Activated naive CD4-positive, alpha-beta T cell treated with anti-CD3 and anti-CD28 coated beads, Interleukin-2, amount 50 U/mL, for 24 hours (primary cell): ENCODE data around the gene NECTIN4.
A peak's percentile ranks its signal among the peaks of the same experiment; 100 is the strongest.

Experiments used
- H3K27ac Mint-ChIP-seq: one replicate; pipeline ENCODE4 v1.8.0; 2021; ENCODE audit warnings: mild to moderate bottlenecking, mixed read lengths
- H3K27me3 Mint-ChIP-seq: one replicate; pipeline ENCODE4 v1.8.0; 2021; ENCODE audit warnings: mixed read lengths
- H3K36me3 Mint-ChIP-seq: one replicate; pipeline ENCODE4 v1.8.0; 2021; ENCODE audit warnings: mixed read lengths
- H3K4me1 Mint-ChIP-seq: one replicate; pipeline ENCODE4 v1.8.0; 2021; ENCODE audit warnings: mixed read lengths
- H3K4me3 Mint-ChIP-seq: one replicate; pipeline ENCODE4 v1.8.0; 2021; ENCODE audit warnings: mild to moderate bottlenecking, mixed read lengths
- H3K9me3 Mint-ChIP-seq: one replicate; pipeline ENCODE4 v1.8.0; 2021; ENCODE audit warnings: mixed read lengths

NECTIN4 gene

DNA sequence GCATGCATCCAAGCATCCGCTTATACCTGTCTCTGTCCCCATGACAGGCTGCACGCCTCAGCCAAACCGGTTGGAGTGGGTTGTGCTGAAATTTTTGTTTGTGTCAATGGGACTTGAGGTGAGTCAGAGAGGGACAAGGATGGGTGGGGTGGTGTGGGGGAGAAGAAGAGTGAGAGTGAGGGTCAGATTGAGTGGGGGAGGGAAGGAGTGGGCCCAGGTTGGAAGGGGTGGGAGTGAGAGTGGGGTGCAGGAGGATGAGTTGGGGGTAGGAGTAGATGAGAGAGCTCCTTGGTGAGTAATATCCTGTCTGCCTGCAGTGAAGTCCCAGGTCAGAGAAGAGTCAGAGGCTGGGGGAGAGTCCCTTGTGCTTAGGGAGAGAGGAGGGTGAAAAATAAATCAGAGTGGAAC lies 3.3 kb upstream of the NECTIN4 start:
- Mint-ChIP-seq H3K27me3 (no peaks in the 10 kb centered on the region), H3K4me1 (peaks cover 56% of the 10 kb centered on the region), H3K36me3 (no peaks in the 10 kb centered on the region), H3K27ac (peak overlapping the region; percentile 88), H3K9me3 (no peaks in the 10 kb centered on the region), H3K4me3 (peak overlapping the region; percentile 63)

DNA sequence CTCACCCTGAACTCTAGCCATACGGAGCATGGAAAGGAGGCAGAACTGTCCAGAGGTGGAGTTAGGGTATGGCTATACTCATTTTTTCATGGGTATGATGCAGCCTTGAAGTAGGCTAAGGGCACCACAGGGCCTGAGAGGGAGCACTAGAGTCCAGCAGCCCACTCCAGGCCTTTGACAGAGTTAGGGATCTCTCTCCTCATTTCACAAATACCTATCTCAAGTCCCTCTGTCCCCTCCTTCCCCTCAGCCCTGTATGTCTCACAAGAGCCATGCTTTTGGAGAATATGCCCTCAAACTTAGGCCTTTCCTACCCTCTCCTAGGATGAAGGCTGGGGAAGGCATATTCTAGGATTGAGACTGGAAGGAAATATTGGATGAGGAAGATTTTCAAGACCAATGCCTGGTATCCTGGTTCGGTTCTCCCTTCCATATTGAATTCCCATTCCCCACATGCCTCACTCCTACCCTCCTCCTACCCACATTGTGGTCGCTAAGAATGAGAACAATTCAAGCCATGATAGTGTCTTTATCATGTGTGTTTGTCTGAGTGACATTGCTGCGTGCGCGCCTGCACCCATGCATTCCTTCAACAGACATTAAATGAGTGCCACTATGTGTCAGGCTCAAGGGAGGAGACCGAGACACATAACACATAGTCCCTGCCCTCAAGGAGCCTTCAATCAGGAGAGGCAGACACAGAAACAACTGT lies 2.6 kb upstream of the NECTIN4 start:
- Mint-ChIP-seq H3K4me1 (peaks cover 50% of the 10 kb centered on the region), H3K4me3 (no peak overlapping the region)

DNA sequence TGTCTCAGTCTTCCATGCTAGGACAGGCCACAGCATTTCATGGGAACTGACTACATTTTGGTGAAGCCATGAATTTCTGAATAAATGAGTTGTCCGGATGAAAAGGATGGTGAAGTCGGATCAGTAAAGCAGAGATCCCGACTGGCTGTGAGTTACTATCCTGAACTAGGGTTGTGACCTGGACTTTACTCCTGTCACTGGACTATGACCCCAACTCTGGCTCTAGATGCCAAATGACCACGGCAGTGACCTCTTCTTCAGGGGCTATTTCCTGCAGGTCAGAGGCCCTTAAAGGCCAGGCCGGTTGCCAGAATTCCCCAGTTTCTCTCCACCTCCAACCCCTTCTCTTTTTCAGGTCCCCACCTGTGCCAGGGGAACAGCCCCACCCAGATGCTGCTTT lies 1.7 kb upstream of the NECTIN4 start:
- H3K36me3 Mint-ChIP-seq = no peaks in the 10 kb centered on the region
- H3K9me3 Mint-ChIP-seq = no peaks in the 10 kb centered on the region
- H3K4me3 Mint-ChIP-seq = no peak overlapping the region
- no peak overlapping the region for H3K27ac Mint-ChIP-seq
- no peaks in the 10 kb centered on the region for H3K27me3 Mint-ChIP-seq
- H3K4me1 Mint-ChIP-seq = peaks cover 44% of the 10 kb centered on the region

More for the DNA sequence above, 2.6 kb upstream of the NECTIN4 start:
- no peak overlapping the region for H3K27ac Mint-ChIP-seq
- no peaks in the 10 kb centered on the region for H3K36me3 Mint-ChIP-seq
- H3K9me3 Mint-ChIP-seq = no peaks in the 10 kb centered on the region
- no peaks in the 10 kb centered on the region for H3K27me3 Mint-ChIP-seq

- H3K4me1 Mint-ChIP-seq = peaks cover 44% of the 10 kb centered on the region
- H3K36me3 Mint-ChIP-seq = no peaks in the 10 kb centered on the region
- no peak overlapping the region for H3K4me3 Mint-ChIP-seq
- no peaks in the 10 kb centered on the region for H3K27me3 Mint-ChIP-seq
- no peak overlapping the region for H3K27ac Mint-ChIP-seq
- no peaks in the 10 kb centered on the region for H3K9me3 Mint-ChIP-seq
Measured at GRCh38 chr1:161090617-161091016, 1.3 kb upstream of the NECTIN4 start.

DNA sequence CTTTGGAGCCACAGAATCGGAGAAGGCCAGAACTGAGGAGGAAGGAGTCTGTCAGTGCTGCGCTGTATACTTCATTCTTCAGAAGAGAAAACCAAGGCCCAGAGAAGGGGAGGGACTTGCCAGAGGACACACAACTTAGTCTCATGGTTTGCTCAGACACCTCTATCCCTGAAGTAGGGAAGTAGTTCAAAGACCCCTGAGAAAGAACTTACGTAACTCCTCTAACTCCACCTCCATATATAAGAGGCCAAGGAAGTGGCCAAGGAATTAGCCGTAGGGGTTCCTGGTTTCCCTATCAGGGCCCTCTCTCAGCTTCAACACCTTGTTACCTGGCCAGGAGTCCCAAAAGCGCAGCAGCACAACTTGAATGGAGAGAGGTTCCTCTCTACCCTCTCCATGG lies 580 bp upstream of the NECTIN4 start:
- H3K36me3 Mint-ChIP-seq = no peaks in the 10 kb centered on the region
- H3K27ac Mint-ChIP-seq = peak overlapping the region; percentile 77
- no peaks in the 10 kb centered on the region for H3K9me3 Mint-ChIP-seq
- no peaks in the 10 kb centered on the region for H3K27me3 Mint-ChIP-seq
- H3K4me1 Mint-ChIP-seq = peaks cover 39% of the 10 kb centered on the region
- H3K4me3 Mint-ChIP-seq = no peak overlapping the region

DNA sequence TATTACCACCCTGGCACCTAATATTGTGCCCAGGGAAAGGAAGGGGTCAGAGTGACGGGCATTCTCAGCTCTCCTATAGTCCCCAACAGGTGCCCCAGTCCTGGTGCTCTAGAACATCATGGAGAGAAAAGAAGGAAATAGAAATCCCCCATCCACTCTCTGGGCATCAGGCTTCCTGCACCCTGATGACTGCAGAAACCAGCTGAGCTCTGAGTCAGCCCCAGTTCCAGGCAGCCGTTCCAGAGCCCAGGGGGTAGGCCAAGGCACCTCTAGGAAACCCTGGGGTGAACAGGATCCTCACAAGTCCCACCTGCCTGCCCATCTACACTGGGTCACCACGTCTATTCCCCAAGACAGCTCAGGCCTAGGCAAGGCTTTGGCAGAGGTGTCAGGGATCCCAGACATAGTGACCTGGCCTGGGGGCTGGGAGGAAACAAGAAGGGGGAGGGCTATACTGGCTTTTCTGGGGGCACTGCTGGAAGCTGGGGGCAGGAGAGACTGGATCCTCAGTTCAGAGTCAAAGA lies 709 bp downstream of the NECTIN4 start:
- Mint-ChIP-seq H3K4me3 (no peak overlapping the region), H3K27me3 (no peaks in the 10 kb centered on the region), H3K9me3 (no peaks in the 10 kb centered on the region), H3K27ac (no peak overlapping the region), H3K36me3 (no peaks in the 10 kb centered on the region), H3K4me1 (peaks cover 32% of the 10 kb centered on the region)

- H3K9me3 Mint-ChIP-seq = no peaks in the 10 kb centered on the region
- no peak overlapping the region for H3K4me3 Mint-ChIP-seq
- H3K4me1 Mint-ChIP-seq = peaks cover 10% of the 10 kb centered on the region
- H3K36me3 Mint-ChIP-seq = no peaks in the 10 kb centered on the region
- H3K27ac Mint-ChIP-seq = no peak overlapping the region
- no peaks in the 10 kb centered on the region for H3K27me3 Mint-ChIP-seq
Measured at GRCh38 chr1:161086457-161086856, 2.9 kb downstream of the NECTIN4 start.

DNA sequence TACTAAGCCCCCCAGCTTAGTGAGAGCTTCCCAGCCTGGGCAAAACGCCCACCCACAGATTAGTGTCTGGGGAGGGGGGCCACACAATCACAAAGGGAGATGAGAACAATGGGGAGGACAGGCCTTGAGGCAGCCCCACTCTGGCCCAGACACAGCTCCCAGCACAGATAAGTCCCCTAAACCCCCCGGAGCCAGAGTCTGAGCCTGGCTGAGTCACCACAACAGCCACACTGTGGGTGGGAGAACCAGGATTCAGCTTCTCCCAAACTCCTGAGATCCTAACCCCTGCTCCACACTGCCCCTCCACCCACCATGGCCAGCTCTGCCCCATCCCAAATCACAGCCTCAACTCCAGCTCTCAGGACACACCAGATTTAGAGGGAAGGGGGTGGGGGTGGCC lies 4.2 kb downstream of the NECTIN4 start:
- H3K36me3 Mint-ChIP-seq = no peaks in the 10 kb centered on the region

GRCh38 chr1:161084597-161084988 lies 4.8 kb downstream of the NECTIN4 start:
- Mint-ChIP-seq H3K36me3 (no peaks in the 10 kb centered on the region), H3K27me3 (no peaks in the 10 kb centered on the region), H3K4me3 (no peak overlapping the region), H3K9me3 (no peaks in the 10 kb centered on the region), H3K4me1 (no peaks in the 10 kb centered on the region), H3K27ac (no peak overlapping the region)

More for the DNA sequence above, 4.2 kb downstream of the NECTIN4 start:
- Mint-ChIP-seq H3K4me1 (peaks cover under 1% of the 10 kb centered on the region), H3K27me3 (no peaks in the 10 kb centered on the region), H3K27ac (no peak overlapping the region), H3K4me3 (no peak overlapping the region), H3K9me3 (no peaks in the 10 kb centered on the region)

- Mint-ChIP-seq H3K4me3 (no peak overlapping the region), H3K27me3 (no peaks in the 10 kb centered on the region), H3K27ac (no peak overlapping the region), H3K4me1 (no peaks in the 10 kb centered on the region), H3K9me3 (no peaks in the 10 kb centered on the region), H3K36me3 (no peaks in the 10 kb centered on the region)
Measured at GRCh38 chr1:161083748-161084596, 5.4 kb downstream of the NECTIN4 start.

- no peak overlapping the region for H3K4me3 Mint-ChIP-seq
- H3K36me3 Mint-ChIP-seq = no peaks in the 10 kb centered on the region
- no peak overlapping the region for H3K27ac Mint-ChIP-seq
- no peaks in the 10 kb centered on the region for H3K4me1 Mint-ChIP-seq
- H3K9me3 Mint-ChIP-seq = no peaks in the 10 kb centered on the region
- H3K27me3 Mint-ChIP-seq = no peaks in the 10 kb centered on the region
Measured at GRCh38 chr1:161082996-161083747, 6.2 kb downstream of the NECTIN4 start.

GRCh38 chr1:161082483-161082882 lies 6.9 kb downstream of the NECTIN4 start:
- no peaks in the 10 kb centered on the region for H3K9me3 Mint-ChIP-seq
- no peaks in the 10 kb centered on the region for H3K4me1 Mint-ChIP-seq
- no peak overlapping the region for H3K27ac Mint-ChIP-seq
- no peaks in the 10 kb centered on the region for H3K27me3 Mint-ChIP-seq
- no peak overlapping the region for H3K4me3 Mint-ChIP-seq
- no peaks in the 10 kb centered on the region for H3K36me3 Mint-ChIP-seq

GRCh38 chr1:161081519-161081918 lies 7.8 kb downstream of the NECTIN4 start:
- Mint-ChIP-seq H3K9me3 (no peaks in the 10 kb centered on the region), H3K36me3 (no peaks in the 10 kb centered on the region), H3K27me3 (no peaks in the 10 kb centered on the region), H3K4me1 (no peaks in the 10 kb centered on the region), H3K27ac (no peak overlapping the region), H3K4me3 (no peak overlapping the region)

GRCh38 chr1:161080441-161081405 lies 8.6 kb downstream of the NECTIN4 start:
- peak overlapping the region; percentile 66 for H3K27ac Mint-ChIP-seq
- no peaks in the 10 kb centered on the region for H3K36me3 Mint-ChIP-seq
- H3K9me3 Mint-ChIP-seq = no peaks in the 10 kb centered on the region
- no peaks in the 10 kb centered on the region for H3K4me1 Mint-ChIP-seq
- H3K27me3 Mint-ChIP-seq = no peaks in the 10 kb centered on the region
- no peak overlapping the region for H3K4me3 Mint-ChIP-seq
